Measurements from ENCODE around the gene PARP4.
"Not testable (repeated sequence)": the region's sequence is repeated elsewhere in the genome, so short reads cannot be mapped to it uniquely, and the experiment has no call there.

PARP4 gene

GRCh38 chr13:24459234-24459633, 53.3 kb downstream of the PARP4 start:
- no peak overlapping the region for H3K4me3 ChIP-seq (ENCODE audit: low read depth, low read length)
- DNase-seq (ENCODE audit: low read depth): peak; percentile 55

DNA sequence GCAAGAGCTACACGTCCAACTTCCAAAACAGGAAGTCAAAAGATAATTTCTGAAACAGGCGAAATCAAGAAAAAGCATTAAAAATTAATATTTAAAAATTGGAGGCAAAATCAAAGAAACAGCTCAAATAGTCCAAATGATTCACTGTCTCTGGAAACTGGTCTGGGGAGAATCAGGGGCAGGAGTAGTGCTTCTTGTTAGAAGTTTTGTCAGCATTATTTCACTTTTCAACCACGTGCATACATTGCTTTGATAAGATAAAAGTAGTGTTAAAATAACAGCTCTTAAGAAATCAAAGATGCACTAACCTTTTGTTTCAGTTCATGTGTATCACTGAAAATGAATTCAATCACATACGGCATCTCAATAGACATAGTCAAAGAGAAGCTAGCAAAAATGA, 53.8 kb downstream of the PARP4 start:
- TF ChIP-seq, protein P1, sequence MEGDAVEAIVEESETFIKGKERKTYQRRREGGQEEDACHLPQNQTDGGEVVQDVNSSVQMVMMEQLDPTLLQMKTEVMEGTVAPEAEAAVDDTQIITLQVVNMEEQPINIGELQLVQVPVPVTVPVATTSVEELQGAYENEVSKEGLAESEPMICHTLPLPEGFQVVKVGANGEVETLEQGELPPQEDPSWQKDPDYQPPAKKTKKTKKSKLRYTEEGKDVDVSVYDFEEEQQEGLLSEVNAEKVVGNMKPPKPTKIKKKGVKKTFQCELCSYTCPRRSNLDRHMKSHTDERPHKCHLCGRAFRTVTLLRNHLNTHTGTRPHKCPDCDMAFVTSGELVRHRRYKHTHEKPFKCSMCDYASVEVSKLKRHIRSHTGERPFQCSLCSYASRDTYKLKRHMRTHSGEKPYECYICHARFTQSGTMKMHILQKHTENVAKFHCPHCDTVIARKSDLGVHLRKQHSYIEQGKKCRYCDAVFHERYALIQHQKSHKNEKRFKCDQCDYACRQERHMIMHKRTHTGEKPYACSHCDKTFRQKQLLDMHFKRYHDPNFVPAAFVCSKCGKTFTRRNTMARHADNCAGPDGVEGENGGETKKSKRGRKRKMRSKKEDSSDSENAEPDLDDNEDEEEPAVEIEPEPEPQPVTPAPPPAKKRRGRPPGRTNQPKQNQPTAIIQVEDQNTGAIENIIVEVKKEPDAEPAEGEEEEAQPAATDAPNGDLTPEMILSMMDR (IDR thresholded peaks at IDR 0.05; ENCODE audit: insufficient read depth, low read depth, low read length, missing control alignments): no peak
- no peak overlapping the region for H3K4me3 ChIP-seq (ENCODE audit: low read depth, low read length)
- DNase-seq (ENCODE audit: low read depth): no peak

More at GRCh38 chr13:24459234-24459633, 53.3 kb downstream of the PARP4 start:
- TF ChIP-seq, protein P1 (IDR thresholded peaks at IDR 0.05; ENCODE audit: insufficient read depth, low read depth, low read length, missing control alignments): no peak

DNA sequence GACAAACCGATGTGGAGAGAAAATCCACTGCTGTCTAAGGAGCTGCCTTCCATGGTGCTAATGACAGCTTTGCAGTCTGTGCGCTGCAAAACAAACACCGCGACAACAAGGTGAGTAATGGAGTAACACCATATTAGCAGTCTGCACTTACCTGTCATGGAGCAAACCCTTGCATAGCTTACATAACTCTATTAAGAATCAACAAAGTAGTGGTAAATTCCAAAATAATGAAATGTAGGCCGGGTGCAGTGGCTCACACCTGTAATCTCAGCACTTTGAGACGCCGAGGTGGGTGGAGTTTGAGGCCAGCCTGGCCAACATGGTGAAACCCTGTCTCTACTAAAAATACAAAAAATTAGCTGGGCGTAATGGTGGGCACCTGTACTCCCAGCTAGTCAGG, 56.2 kb downstream of the PARP4 start:
- H3K4me3 ChIP-seq (ENCODE audit: low read depth, low read length): no peak overlapping the region
- TF ChIP-seq, protein P1 (IDR thresholded peaks at IDR 0.05; ENCODE audit: insufficient read depth, low read depth, low read length, missing control alignments): no peak
- no peak for DNase-seq (ENCODE audit: low read depth)

DNA sequence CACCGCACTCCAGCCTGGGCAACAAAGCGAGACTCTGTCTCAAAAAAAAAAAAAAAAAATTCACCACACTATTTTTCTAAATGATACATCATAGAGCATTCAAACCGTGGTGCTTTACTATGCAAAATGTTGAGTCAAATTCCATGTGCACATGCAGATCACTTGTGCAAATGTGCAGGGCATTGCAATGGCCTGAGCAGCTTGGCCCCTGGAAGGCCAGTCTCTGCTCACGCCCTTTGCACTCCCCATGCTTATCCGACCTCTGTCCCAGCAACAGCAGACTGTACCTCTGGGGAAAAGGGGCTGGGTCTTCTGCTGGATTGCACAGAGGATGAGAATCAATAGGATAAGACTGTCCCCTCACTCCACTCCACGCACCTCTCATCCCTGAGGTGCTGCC, 58.5 kb downstream of the PARP4 start:
- no peak for DNase-seq (ENCODE audit: low read depth)
- no peak overlapping the region for H3K4me3 ChIP-seq (ENCODE audit: low read depth, low read length)
- TF ChIP-seq, protein P1 (IDR thresholded peaks at IDR 0.05; ENCODE audit: insufficient read depth, low read depth, low read length, missing control alignments): no peak

GRCh38 chr13:24452044-24452443, 60.5 kb downstream of the PARP4 start:
- no peak overlapping the region for H3K4me3 ChIP-seq (ENCODE audit: low read depth, low read length)
- no peak for DNase-seq (ENCODE audit: low read depth)
- TF ChIP-seq, protein P1 (IDR thresholded peaks at IDR 0.05; ENCODE audit: insufficient read depth, low read depth, low read length, missing control alignments): no peak

DNA sequence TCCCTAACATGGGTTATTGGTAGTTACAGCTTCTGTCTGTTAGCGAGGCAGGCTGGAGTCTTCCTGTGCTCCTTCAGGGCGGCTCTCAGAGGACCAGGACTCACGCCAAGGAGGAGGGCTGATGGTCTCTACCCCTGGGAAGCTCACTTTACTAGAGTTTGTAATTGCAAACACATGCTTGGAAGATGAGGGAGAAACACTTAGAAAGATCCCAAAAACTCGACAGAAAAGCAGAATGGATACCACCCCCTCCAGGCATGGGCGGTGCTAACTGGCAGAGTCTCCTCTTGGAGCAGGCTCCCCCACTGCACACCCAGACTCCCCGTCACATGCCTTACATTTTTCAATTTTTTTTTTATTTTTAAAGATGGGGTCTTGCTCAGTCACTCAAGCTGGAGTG, 62.0 kb downstream of the PARP4 start:
- TF ChIP-seq, protein P1 (IDR thresholded peaks at IDR 0.05; ENCODE audit: insufficient read depth, low read depth, low read length, missing control alignments): no peak
- no peak overlapping the region for H3K4me3 ChIP-seq (ENCODE audit: low read depth, low read length)
- no peak for DNase-seq (ENCODE audit: low read depth)

DNA sequence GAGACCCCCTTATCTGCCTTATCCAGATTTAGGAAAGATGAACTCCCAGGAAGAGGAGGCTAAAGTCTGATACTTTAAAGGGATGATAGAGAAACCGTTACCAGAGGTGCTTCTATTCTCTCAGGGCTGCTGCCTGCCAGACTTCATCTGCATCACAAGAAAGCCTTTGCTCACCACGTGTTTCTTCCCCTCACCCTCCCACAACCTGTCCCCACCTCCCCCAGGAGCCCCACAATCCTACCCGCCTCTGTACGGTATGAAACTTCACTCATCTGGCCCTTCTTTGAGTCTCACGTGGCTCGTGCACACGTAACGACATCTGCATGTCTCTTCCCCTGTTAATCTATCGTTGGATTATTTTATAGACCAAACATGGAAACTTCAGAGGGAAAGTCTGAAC, 67.7 kb downstream of the PARP4 start:
- not testable (repeated sequence) for H3K4me3 ChIP-seq (ENCODE audit: low read depth, low read length); DNase-seq (ENCODE audit: low read depth)
